Activated T-cell treated with anti-CD3 and anti-CD28 coated beads for 1 hour (primary cell): Measurements from ENCODE around the gene SLC15A3.

Experiments
- DNase-seq: peaks from one replicate; pipeline ENCODE4 v3.0.0-alpha.2; 2020; ENCODE audit warnings: low read depth

Gene SLC15A3

GRCh38 chr11:60889869-60890311 lies 62.1 kb downstream of the SLC15A3 start:
- no peak for DNase-seq

DNA sequence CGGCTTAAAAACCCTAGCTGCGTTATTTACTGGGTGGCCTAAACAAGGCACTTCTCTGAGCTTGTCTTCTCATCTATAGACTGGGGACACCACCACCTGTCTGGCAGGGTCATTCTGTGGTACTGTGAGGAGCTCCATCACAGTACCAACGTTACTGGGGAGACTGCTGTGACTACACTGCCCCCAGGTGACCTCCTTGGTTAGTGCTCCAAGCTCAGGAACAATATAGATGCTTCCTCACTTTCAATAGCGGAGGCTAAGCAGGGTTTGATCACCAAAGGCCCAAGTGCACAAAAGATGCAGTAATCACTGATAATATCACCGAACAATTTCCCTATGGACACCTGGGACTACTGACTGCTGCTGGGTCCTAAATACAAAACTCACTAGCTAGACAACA lies 64.4 kb downstream of the SLC15A3 start:
- DNase-seq: peak; percentile 23
